Stimulated activated naive CD4-positive, alpha-beta T cell (primary cell): ENCODE results near the gene FAM47E.
"Not testable (repeated sequence)": the region's sequence is repeated elsewhere in the genome, so short reads cannot be mapped to it uniquely, and the experiment has no call there.

Experiments used
- DNase-seq, 6 experiments: peaks; one replicate each; lab custom pipeline; 2025; lab: John Stamatoyannopoulos, UW

FAM47E gene

DNA sequence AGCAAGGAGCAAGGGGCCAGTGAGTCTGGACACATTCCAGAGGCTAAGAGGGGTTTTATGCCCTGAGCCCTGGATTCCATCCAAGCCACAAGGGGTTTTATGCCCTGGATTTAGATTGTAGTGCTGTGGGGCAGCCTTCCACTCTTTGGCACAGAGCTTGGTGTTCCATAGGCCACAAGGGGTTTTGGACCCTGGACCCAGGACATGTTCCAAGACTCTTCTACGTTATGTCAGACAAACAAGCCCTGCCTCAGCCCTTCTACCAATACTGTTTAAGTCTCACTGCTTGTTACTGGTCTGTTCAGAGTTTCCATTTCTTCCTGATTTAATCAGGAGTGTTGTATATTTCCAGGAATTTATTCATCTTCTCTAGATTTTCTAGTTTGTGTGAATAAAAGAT, 25.1 kb upstream of the FAM47E start:
- DNase-seq = no peak

DNA sequence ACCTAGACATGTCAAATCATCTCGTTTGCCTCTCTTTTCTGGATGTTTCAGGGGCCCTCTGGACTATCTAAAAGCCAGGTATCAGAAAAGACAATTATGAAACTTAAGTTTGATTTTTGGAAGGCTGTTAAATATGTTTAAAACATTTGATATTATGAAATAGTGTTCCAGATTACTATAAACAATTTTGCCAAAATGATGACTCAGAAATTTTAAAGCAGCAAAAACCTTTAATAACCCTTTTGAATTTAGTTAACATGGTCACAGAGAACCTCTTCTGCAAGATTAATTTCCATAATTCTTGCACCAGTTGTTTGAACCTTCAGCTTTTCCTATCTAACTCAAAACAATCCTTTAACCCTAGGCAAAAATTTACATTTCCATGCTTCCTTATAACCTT, 18.8 kb upstream of the FAM47E start:
- DNase-seq = no peak

- DNase-seq = no peak
These were observed 18.4 kb upstream of the FAM47E start for GRCh38 chr4:76233083-76233482.

GRCh38 chr4:76233529-76233928, 18.0 kb upstream of the FAM47E start:
- DNase-seq = no peak

GRCh38 chr4:76233967-76234678, 17.4 kb upstream of the FAM47E start:
- DNase-seq = no peak

DNA sequence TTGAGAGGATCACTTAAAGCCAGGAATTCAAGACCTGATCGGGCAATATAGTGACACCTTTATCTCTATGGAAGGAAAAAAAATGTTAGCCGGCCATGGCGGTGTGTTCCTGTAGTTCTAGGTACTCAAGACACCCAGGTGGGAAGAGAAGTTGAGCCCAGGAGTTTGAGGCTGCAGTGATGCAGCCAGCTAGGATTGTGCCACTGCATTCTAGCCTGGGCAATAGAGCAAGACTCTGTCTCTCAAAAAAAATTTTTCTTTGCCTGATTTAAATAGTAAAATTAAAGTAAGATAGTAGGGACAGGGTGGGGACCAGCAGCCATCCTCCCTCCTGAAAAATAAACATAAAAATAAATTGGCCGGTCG, 16.9 kb upstream of the FAM47E start:
- no peak for DNase-seq

DNA sequence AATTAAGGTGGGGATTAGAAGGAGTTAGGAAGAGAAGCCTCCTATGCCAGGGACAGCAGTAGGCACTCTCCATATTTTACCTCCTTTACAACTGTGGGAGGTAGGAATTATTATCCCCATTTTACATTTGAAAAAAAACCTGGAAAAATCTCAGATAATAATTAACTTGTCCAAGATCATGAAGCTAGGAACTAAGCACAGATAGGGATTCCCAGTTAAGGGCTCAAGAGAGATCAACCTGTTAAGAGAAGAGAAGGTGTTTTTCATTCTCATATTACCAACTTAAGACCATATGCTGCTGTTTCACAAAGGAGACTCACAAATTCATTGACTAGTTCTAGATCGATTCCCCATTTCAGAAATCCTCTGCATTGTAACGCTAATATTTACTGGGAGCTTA, 16.1 kb upstream of the FAM47E start:
- DNase-seq = no peak

DNA sequence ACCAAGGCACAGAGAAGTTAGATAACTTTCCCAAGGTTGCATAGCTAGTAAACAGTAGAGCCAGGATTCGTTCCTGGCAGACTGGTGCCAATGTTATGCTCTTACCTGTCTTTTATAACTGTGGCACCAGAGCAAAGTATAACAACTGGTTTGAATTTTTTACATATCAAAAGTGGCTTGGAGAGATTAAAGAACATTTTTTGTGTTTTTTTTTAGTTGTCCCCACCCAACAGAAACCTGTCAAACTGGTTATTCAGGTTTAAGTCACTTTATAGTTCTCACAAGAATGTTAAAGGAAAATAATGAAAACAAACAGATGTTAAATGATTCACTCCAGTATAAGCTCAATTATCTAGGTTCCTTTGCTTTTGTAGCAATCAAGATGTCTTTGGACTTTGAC, 15.6 kb upstream of the FAM47E start:
- no peak for DNase-seq

DNA sequence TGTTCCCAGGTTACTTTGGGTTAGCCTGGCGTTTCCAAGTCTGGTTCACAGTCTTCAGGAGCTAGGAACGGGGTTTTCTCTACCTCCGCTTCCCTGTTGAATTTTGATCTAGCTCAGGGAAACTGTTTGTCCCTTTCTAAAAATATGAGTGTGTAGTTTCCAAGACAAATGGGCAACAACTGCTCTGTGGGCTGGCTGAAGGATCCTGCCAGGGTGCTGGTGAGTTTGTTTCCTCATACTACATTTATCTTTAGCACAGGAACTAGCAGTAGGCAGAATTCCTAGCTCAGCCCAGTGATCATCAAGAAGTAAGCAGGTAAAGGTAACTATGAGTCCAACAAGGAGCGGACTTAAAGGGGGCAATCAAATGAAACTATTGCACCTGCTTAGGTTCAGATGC, 13.3 kb upstream of the FAM47E start:
- no peak for DNase-seq

- DNase-seq = no peak
These were observed 12.8 kb upstream of the FAM47E start for GRCh38 chr4:76238701-76239100.

GRCh38 chr4:76240236-76240635, 11.3 kb upstream of the FAM47E start:
- no peak for DNase-seq

DNA sequence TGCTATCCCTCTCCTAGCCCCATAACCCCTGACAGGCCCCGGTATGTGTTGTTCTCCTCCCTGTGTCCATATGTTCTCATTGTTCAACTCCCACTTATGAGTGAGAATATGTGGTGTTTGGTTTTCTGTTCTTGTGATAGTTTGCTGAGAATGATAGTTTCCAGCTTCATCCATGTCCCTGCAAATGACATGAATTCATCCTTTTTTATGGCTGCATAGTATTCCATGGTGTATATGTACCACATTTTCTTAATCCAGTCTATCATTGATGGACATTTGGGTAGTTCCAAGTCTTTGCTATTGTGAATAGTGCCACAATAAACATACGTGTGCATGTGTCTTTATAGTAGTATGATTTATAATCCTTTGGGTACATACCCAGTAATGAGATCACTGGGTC, 7.6 kb upstream of the FAM47E start:
- DNase-seq = not testable (repeated sequence)

GRCh38 chr4:76246025-76246424, 5.5 kb upstream of the FAM47E start:
- no peak for DNase-seq

DNA sequence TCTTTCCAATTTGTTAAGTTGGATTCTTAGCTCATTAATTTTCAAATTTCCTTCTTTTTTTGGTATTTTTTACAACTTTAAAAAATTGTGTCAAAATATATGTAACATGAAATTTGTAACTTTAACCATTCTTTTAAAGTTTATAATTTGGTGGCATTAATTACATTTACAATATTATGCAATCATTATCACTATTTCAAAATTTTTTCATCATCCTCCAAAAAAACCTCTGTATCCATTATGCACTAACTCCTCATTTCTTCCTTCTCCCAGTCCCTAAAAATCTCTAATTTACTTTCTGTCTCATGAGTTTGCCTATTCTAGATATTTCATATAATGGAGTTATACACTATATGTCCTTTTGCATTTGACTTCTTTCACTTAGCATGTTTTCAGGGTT, 4.7 kb upstream of the FAM47E start:
- DNase-seq = no peak

GRCh38 chr4:76250962-76251361, 559 bp upstream of the FAM47E start:
- DNase-seq = no peak

- no peak for DNase-seq
These were observed 741 bp downstream of the FAM47E start for GRCh38 chr4:76252271-76252653.

- DNase-seq = no peak
These were observed 2.0 kb downstream of the FAM47E start for GRCh38 chr4:76253511-76253910.

GRCh38 chr4:76256032-76256431, 4.5 kb downstream of the FAM47E start:
- no peak for DNase-seq

DNA sequence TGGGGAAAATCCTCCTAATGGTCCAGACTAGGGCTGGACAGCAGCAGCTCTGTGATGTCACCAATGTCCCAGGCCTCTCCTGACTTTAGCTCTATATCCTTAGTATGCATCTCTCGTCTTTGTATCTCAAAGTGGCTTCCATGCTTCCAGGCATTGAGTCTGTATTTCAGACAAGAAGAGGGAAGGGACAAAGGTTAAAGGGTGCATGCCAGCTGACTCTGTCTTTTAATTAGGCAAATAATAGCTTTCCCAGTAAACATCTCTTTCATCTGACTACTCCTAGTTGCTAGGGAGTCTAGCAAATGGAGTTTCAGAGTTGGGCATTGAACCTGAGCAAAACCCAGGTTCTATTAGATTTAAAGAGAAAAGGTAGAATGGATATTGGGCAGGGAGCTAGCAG, 5.4 kb downstream of the FAM47E start:
- DNase-seq = no peak

DNA sequence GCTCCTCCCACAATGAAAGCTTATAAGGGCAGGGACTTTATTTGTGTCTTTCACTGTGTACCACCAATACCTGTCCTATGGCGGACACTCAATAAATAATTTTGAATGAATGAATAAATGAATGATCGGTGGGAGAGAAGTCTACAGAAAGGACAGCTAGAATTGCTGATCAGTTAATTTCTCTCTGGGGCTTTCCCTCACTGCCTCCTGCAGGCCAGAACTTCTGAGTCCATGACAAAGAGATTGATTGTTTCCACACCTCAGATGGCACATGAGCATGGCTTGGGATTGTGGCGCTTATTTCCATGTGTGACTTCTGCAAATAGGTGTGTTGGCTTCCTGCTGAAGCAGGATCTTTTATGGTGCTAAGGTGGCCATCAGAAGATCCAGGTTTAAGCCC, 6.3 kb downstream of the FAM47E start:
- DNase-seq = no peak

DNA sequence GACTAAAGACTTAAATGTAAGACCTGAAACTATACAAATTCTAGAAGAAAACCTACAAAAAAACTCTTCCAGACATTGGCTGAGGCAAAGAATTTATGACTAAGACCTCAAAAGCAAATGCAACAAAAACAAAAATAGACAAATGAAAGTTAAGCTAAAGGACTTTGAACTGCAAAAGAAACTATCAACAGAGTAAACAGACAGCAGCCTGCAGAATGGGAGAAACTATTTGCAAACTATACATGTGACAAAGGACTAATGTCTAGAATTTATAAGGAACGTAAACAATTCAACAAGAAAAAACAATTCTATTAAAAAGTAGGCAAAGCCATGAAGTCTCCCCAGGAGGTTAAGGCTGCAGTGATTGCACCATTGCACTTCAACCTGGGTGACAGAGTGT, 9.1 kb downstream of the FAM47E start:
- DNase-seq = no peak

- no peak for DNase-seq
These were observed 14.2 kb downstream of the FAM47E start for GRCh38 chr4:76265631-76266218.

DNA sequence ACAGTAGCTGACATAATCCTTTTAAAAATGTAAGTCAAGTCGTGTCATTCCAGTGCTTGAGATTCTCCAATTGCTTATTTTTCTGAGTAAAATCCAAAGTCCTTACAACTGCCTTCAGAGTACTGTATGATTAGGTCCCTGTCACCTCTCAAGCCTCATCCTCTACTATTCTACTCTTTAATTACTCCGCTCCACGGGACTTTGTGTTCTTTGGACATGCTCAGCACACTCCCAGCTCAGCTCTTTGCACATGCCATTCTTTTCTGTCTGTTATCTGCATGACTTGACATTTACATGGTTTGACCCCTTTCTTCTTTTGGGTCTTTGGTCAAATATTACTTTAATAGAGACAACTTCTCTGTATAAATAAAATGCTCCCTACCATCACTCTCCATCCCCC, 15.1 kb downstream of the FAM47E start:
- DNase-seq = no peak

- DNase-seq = no peak
These were observed 16.3 kb downstream of the FAM47E start for GRCh38 chr4:76267811-76268210.
